SK-N-MC (cell line): ENCODE data around the gene COL6A5.

Experiments
- EZH2 ChIP-seq: fragments of 200-600 bp; sonication (generic); IDR thresholded peaks from one replicate; pipeline ENCODE4 v1.6.1; 2017; ENCODE audit warnings: antibody characterized with exemption
- POLR2AphosphoS5 ChIP-seq: IDR thresholded peaks from 2 replicates; pipeline ENCODE4 v1.6.1; 2012; ENCODE audit warnings: mild to moderate bottlenecking, low read depth, low read length, borderline replicate concordance

DNA sequence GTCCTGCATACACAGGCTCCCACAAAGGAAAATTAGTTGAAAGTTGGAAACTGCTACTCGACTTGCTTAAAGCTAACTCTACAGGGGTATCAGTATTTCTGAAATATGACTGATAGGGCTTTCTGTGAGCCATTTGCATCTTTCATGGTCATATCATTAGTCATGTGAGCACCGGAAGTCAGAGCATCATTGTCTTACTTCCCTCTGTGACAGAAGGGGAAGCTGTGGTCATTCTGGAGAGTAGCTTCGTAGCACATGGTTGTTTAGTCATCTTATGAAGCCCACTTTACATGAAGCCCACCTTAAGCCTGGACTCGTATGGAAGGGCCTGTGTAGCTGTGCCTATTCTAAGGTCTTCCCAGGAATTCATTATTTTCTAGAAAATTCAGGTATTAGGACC is 69.0 kb downstream of the COL6A5 start:
- TF ChIP-seq EZH2 (no peak), POLR2AphosphoS5 (no peak)
